Iris pigment epithelial cell (primary cell): Measurements from ENCODE around the gene RPS6KA5.
"Not testable (repeated sequence)": the region's sequence is repeated elsewhere in the genome, so short reads cannot be mapped to it uniquely, and the experiment has no call there.

Experiments
- DNase-seq: peaks from one replicate; pipeline ENCODE4 v3.0.0-alpha.2; 2011; ENCODE audit warnings: low read depth

RPS6KA5 gene

DNA sequence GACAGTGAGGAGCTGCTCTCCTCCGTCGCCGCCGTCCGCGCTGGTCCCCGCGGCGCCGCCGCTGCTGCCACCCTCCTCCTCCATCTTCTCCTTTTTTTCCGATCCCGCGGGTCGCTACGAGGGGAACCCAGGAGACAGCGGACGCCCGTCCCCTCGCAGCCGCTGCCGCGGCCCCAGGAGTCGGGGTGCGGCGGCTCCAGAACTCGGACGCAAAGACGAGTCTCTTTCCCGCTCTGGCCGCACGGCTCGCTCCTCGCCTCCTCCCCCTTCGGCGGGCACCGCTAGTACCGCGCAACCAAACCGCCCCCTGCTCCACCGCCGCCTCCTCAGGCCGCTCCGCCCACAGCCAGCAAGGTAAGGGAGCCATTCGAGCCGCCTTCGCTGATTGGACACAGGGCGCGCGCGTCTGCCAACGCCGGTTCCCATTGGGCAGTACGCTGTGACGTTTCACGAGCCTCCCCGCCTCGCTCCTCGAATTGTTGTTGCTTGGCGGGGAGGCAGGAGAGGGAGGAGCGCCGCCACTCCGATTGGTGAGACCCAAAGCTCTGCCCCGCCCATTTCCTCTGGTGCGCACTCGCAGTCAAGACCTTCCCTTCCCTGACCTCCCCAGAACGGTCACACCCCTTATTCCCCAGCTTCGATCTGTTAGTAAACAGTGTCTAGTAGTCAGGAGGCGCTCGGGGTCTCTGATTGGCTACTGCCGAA is at the start of gene RPS6KA5:
TSS of gene RPS6KA5 (minus strand) at position 291 of the 705 bp plus-strand sequence. CDS start at position 84, 207 bp downstream.
- DNase-seq, result peak; percentile 100

- DNase-seq, result no peak
Measured at GRCh38 chr14:91108941-91109611, 48.6 kb upstream of the RPS6KA5 start.

GRCh38 chr14:91103116-91103515 is 42.7 kb upstream of the RPS6KA5 start:
- no peak for DNase-seq

GRCh38 chr14:91100102-91100501 is 39.7 kb upstream of the RPS6KA5 start:
- no peak for DNase-seq

GRCh38 chr14:91098591-91098990 is 38.1 kb upstream of the RPS6KA5 start:
- DNase-seq, result peak; percentile 65

- not testable (repeated sequence) for DNase-seq
Measured at GRCh38 chr14:91097657-91098056, 37.2 kb upstream of the RPS6KA5 start.

DNA sequence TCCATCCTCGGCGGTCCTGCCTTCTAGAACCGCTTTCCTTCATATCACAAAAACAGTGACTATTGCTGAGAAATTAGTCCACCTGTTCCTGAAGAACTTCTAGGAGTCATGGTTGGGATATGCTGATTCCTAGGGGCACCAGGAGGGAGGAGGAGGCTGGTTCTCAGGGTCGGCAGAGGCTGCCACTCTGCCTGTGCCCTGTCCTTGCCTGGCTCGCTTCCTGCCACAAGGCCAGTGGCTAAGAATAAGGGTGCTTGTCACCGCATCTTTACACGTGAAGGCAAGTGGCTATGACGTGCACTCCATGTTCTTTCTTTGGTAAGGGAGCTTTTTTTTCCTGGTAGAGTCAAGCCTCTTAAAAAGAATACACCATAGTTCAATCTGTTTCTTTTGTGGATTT is 34.7 kb upstream of the RPS6KA5 start:
- no peak for DNase-seq

DNA sequence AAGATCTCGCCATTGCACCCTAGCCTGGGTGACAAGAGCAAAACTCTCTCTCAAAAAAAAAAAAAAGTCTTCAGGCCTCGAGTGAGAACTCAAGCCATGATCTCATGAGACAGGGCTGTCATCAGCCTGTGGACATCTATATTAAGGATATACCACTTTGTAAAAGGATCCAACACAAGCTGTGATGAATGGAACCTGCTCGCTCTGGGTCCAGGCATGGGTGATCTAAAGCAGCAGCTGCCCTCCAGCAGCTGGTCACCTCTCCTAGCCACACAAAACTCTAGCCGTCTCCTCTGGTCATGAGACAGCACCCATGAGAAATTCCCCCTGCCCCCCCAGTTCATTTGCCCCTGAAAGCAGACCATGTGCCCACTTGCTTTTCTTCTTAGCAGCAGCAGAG is 34.3 kb upstream of the RPS6KA5 start:
- no peak for DNase-seq

DNA sequence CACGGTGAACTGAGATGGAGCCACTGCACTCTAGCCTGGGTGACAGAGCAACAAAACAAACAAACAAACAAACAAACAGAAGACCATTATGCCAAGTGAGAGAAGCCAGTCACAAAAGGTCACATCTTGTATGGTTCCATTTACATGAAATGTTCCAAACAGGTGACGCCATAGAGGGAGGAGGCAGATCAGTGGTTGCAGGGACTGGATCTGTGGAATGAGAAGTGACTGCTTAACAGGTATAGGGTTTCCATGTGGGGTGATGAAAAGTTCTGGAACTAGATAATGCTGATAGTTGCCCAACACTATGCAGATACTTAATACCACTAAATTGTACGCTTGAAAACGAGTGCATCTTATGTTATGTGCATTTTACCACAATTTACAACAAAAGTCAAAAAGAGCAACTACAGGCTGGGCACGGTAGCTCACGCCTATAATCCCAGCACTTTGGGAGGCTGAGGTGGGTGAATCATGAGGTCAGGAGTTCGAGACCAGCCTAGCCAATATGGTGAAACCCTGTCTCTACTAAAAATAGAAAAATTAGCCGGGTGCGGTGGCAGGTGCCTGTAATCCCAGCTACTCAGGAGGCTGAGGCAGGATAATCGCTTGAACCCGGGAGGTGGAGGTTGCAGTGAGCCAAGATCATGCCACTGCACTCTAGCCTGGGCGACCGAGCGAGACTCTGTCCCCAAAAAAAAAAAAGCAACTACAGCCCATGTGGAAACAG is 33.5 kb upstream of the RPS6KA5 start:
- DNase-seq, result not testable (repeated sequence)

DNA sequence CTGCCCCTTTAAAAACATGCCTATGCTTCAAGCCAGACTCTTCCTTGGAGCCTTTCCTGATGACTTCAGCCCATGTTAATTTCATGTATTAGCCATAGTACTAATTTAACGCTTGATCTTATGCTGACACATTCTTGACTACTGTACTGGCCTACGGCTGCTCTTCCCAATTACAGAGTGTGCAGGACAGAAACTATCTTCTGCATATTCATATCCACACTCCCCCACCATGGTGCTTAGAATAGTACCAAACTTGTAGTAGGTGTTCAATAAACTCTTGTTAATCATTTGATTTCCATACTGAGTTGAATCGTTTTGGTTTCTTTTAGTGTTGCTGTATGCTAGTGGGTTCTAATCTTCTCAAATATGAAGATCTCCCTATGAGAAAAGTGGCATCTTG is 31.6 kb upstream of the RPS6KA5 start:
- no peak for DNase-seq

DNA sequence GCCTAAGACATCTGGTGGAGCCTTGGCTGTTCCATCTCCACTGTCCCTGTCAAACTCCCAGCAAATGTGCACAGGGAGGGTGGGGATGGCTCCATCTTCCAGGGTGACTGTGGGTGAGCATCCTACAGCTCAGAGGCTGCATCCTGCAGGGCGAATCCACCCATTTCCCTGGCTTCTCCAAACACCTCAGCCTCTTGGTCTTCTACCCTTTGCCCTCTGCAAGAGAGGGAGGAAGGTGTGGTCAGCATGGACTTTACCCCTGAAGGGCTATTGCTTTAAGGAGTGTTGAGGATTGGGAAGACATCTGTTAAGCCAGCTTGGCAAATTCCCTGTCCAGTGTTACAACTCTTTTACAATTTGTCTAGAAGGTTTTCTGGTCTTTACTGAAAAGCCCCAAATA is 30.3 kb upstream of the RPS6KA5 start:
- DNase-seq, result no peak

DNA sequence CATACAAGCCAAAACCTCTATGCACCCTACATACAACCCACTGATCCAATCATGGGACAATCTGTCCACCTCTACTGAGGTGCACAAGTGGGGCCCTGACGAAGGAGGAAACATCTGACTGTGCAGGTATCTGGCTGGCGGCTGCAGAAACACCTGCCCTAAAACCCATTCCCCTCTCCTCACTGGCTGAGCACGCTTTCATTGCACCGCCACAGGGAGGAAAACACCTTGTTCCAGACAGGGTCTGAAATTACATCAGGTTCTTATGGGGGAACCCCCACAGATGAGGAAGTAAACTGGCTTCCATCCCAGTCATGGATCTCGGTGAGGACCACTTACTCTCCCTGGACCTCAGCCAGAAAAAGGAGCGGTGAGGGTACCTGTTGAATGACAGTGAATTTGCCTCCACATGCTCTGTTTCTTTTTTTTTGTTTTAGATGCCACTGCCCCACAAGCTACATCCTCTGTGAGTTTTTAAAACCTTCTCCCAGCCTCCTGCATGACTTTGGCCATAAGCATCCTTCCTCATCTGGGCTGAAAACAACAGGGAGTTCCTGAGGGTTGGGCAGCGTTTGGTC is 29.6 kb upstream of the RPS6KA5 start:
- no peak for DNase-seq

- no peak for DNase-seq
Measured at GRCh38 chr14:91088585-91089235, 28.3 kb upstream of the RPS6KA5 start.

DNA sequence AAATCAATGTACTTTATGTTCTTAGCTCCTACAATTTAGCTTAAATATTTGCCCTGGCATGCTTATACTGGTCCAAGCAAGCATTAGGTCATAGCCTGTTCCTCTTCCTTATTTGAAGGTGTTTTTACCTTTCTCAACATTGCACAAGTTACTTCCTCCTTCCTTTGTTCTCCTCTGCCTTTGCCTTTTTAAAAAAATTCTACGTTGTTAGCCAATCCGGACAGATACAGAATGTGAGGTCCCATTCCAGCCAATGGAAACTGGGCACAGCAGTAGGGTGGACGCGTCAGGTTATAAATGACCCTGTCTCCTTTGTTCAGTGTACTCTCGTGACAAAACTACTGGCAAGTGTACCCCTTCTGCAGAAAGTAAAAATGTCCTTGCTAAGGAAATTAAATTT is 27.0 kb upstream of the RPS6KA5 start:
- DNase-seq, result not testable (repeated sequence)

DNA sequence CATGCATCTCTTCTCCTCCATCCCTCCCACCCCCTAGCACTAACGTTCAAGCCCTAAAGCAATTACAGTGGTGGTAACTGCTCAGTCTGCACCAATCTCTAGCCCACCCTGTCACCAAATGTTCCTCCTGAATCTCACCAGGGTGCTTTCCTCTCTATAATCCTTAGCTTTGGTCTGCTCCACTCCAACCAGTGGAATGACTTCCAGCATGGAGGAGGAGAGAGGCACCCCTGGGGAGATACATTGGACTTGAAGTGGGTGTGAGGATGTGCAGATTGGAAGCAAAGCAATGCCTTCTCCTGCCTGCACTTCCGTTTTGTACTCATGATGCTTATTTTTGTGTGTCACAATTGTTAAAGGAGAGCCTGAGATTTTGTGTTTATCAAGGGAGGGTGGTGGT is 24.1 kb upstream of the RPS6KA5 start:
- DNase-seq, result no peak

GRCh38 chr14:91082282-91082681 is 21.8 kb upstream of the RPS6KA5 start:
- no peak for DNase-seq

GRCh38 chr14:91080071-91080470 is 19.6 kb upstream of the RPS6KA5 start:
- DNase-seq, result no peak

DNA sequence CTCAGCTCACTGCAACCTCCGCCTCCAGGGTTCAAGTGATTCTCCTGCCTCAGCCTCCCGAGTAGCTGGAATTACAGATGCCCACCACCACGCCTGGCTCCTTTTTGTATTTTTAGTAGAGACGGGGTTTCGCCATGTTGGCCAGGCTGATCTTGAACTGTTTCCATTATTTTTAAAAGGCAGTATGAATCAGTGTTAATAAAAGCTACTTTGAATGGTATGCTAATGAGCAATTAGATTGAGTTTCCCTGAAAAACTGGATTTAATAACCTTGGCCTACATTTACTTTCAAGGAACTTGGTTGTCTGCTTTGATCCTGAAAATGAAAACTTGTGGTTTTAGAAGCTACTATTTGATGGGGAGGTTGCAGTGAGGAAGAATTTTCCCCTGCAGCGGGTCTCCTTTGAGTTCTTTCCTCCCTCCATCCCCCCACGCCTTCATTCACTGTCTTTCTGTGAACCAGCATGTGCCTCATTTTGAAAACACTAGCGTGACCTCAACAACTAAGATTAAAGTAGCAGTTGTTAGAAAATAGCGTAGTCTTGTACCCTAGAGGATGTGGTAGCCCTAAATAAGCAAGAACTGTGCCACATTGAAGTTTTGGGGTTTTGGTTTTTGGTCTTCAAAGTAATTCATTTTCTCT is 17.8 kb upstream of the RPS6KA5 start:
- DNase-seq, result no peak

DNA sequence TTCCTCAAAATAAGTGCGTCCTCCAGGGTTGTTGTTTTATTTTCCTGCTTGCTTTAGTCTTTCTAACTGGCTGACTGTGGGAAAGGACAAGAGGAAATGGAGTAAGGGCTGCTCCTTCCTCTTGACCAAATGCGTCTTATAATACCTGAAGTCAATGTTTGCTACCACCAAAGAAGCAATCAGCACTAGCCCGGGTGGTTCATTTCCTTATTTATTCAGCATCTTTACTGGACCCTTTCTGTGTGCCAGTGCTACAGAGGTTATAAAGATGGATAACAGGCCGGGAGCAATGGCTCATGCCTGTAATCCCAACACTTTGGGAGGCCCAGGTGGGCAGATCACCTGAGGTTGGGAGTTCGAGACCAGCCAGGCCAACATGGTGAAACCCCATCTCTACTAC is 15.1 kb upstream of the RPS6KA5 start:
- DNase-seq, result no peak

DNA sequence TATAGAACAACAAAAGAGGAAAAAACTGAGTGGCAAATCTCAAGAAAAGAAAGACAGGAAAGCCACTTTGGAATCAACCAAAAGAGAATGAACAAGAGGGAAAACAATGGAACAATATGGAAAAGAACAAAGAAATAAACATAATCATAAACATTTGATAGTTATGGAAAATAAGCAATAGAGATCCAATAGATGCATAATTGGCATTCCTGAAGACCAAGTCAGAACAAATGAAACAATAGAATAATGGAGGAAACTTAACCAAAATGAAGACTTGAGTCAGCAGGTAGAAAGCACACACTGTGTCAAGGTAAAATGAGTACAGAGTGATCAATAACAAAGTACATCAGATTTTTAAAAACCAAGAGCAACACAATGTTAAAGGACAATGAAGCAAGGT is 10.1 kb upstream of the RPS6KA5 start:
- no peak for DNase-seq

DNA sequence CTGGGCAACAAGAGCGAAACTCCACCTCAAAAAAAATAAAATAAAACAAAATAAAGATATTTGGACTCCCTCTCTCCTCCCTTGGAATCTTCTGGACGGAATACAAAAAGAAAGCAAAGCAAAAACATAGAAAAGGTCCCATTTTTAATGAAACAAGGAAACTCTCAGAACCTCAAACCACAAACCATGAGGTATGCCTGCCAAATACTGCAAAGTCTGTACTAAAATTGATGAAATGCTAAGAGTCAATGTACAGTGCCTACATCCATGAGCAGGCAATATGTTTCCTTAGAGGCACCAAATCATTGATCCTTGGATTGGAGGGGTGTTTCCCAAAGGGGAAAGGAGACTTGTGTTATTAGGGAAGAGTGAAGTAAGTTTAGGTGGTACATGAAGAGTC is 8.2 kb upstream of the RPS6KA5 start:
- DNase-seq, result no peak

GRCh38 chr14:91067186-91067585 is 6.7 kb upstream of the RPS6KA5 start:
- no peak for DNase-seq
